Panc1 (cell line): ENCODE data around the gene TMOD3. TPM values are rescaled to one million over a fixed set of nuclear protein-coding genes. Genes with fewer than 3 reads are reported as not detected.

Experiments used
- ATAC-seq: fragments of 200-7000 bp; cut with Tn5 transposase; 2 replicates; pipeline ENCODE4 v1.9.1; 2020; ENCODE audit warnings: mild to moderate bottlenecking, moderate library complexity
- BruUV-seq: library from RNA; stranded (reverse); fragments of 400-500 nt; replicated peaks from 2 replicates; lab custom pipeline; 2021; lab: Mats Ljungman, UMichigan
- CTCF ChIA-PET: fragments of 300-600 bp; sonication (Branson Sonifier 250); formaldehyde crosslinking; loops from one replicate; lab custom pipeline; 2022; ENCODE audit warnings: antibody characterized with exemption; lab: Charles Lee
- POLR2A ChIA-PET: fragments of 300-600 bp; sonication (Branson Sonifier 250); formaldehyde crosslinking; loops from one replicate; lab custom pipeline; 2022; ENCODE audit warnings: antibody characterized with exemption; lab: Charles Lee
- DNase-seq: peaks from one replicate; pipeline ENCODE4 v3.0.0-alpha.2; 2010; ENCODE audit warnings: low read depth, low spot score
- H3K27ac ChIP-seq: 2 replicates; pipeline ENCODE4 v1.5.1; 2011; ENCODE audit warnings: mild to moderate bottlenecking, low read length, inconsistent platforms
- H3K27me3 ChIP-seq: fragments of 200-500 bp; sonication (Bioruptor generic); 2 replicates; pipeline ENCODE4 v1.6.0; 2014; ENCODE audit warnings: low read length, inconsistent platforms; ENCODE audit not compliant: control insufficient read depth, insufficient read depth
- H3K36me3 ChIP-seq: fragments of 200-500 bp; sonication (Bioruptor generic); 2 replicates; pipeline ENCODE4 v1.5.1; 2014; ENCODE audit warnings: inconsistent platforms, mild to moderate bottlenecking, low read length, moderate library complexity; ENCODE audit not compliant: control insufficient read depth, insufficient read depth
- H3K4me1 ChIP-seq: 2 replicates; pipeline ENCODE4 v1.5.1; 2011; ENCODE audit warnings: inconsistent platforms, mild to moderate bottlenecking, low read length, moderate library complexity; ENCODE audit not compliant: control insufficient read depth, insufficient read depth
- H3K4me3 ChIP-seq, 2 experiments: 2 replicates each; pipeline ENCODE4 v1.5.1; 2011 to 2012; ENCODE audit warnings: low read depth in 2 of 2, low read length in 2 of 2, mild to moderate bottlenecking in 2 of 2, inconsistent platforms in 1 of 2, moderate library complexity in 1 of 2
- H3K9me3 ChIP-seq: fragments of 200-500 bp; sonication (Bioruptor generic); 2 replicates; pipeline ENCODE4 v1.5.1; 2014; ENCODE audit warnings: low read depth, mild to moderate bottlenecking, inconsistent platforms, low read length, moderate library complexity; ENCODE audit not compliant: control insufficient read depth, insufficient read depth
- POLR2AphosphoS5 ChIP-seq: IDR thresholded peaks from 2 replicates; pipeline ENCODE4 v1.6.1; 2012; ENCODE audit warnings: mild to moderate bottlenecking, low read depth, low read length, moderate library complexity
- REST ChIP-seq, 2 experiments: IDR thresholded peaks; 2 replicates each; pipeline ENCODE4 v1.6.1; 2011 to 2012; ENCODE audit warnings: low read depth in 2 of 2, control low read depth in 1 of 2, low read length in 1 of 2, mild to moderate bottlenecking in 1 of 2, moderate library complexity in 1 of 2; ENCODE audit not compliant: insufficient read depth in 1 of 2
- SIN3A ChIP-seq: IDR thresholded peaks from 2 replicates; pipeline ENCODE4 v1.6.1; 2012; ENCODE audit warnings: low read depth, mild to moderate bottlenecking, low read length, moderate library complexity, borderline replicate concordance; ENCODE audit not compliant: insufficient read depth
- TCF7L2 ChIP-seq: IDR thresholded peaks from 2 replicates; pipeline ENCODE4 v1.6.1; 2011; ENCODE audit warnings: mild to moderate bottlenecking, low read depth, low read length, inconsistent platforms
- in situ Hi-C: cut with HindIII; loops from 2 replicates; pipeline ENCODE4 v1.10.0; 2016; ENCODE audit warnings: low sequenced_read_pairs, low pct_unique_long_range_greater_than_20kb
- intact Hi-C: fragments of 100-400 bp; cut with micrococcal nuclease; formaldehyde crosslinking; loops from one replicate; pipeline ENCODE4 v1.10.0; 2022; ENCODE audit not compliant: unreplicated experiment
- total RNA-seq: library from RNA; stranded (reverse); gene quantifications from one replicate; pipeline ENCODE4 v1.2.1, GENCODE V29; 2021; ENCODE audit not compliant: unreplicated experiment
- TF ChIP-seq, protein P1 (sequence below): fragments of 450-650 bp; IDR thresholded peaks from 2 replicates; pipeline ENCODE4 v1.5.1; 2017; ENCODE audit warnings: mild to moderate bottlenecking

TMOD3 gene
- total RNA-seq, 1 experiment from 2014 or later: 53.4 TPM

- peaks cover 20% of the 10 kb centered on the region for H3K4me1 ChIP-seq
- no TSS peak for BruUV-seq
These were observed 50.1 kb downstream of the TMOD3 start for GRCh38 chr15:51879555-51879954.

DNA sequence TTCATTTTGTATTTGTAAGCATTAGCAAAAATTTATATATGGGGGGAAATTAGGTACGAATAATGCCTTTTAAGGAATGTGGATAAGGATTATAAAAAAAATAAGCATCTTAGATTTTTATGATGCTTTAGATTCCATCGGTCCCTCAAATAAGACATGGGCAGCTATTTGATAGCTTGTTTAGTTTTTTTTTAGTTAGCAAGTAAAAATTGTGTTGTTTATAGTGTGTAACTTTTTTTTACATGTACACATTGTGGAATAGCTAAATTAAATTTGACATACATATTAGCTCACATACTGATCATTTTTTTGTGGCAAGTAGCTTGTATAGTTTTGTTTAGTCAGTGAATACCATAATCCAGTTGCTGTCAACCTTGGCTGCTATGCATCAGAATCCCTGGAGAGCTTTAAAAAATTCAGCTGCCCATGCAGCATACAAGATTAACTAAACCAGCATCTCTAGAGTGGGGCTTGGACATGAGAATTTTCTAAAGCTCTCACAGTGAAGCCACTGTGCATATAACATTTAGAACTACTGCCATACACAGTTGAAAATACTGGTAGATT is 53.9 kb downstream of the TMOD3 start:
- H3K27ac ChIP-seq: no peak overlapping the region
- no peaks in the 10 kb centered on the region for H3K36me3 ChIP-seq
- ChIA-PET CTCF (interaction anchor here (0.6 kb wide), 1 partner anchor 290 kb away, joined by 3 read pairs; no protein-coding TSS in a partner anchor), POLR2A (no interaction called here)
- no peak for ATAC-seq
- TF ChIP-seq TCF7L2: no peak
- DNase-seq: no peak
- in situ Hi-C loops: no loop called here
- no peaks in the 10 kb centered on the region for H3K27me3 ChIP-seq
- intact Hi-C loops: no loop called here
- no TSS peak for BruUV-seq
- H3K4me1 ChIP-seq: peaks cover 12% of the 10 kb centered on the region
- no peak overlapping the region for H3K4me3 ChIP-seq
- H3K9me3 ChIP-seq: no peaks in the 10 kb centered on the region

More at GRCh38 chr15:51879555-51879954, 50.1 kb downstream of the TMOD3 start:
- ChIA-PET CTCF (interaction anchor here (0.7 kb wide), 1 partner anchor 347 kb away, joined by 3 read pairs; no protein-coding TSS in a partner anchor), POLR2A (no interaction called here)
- intact Hi-C loops: no loop called here
- TF ChIP-seq SIN3A (no peak), POLR2AphosphoS5 (no peak), REST (IDR thresholded peaks at IDR 0.05; ENCODE audit: insufficient read depth in 1 of 2, low read depth in 2 of 2, low read length in 1 of 2) (no peak), TCF7L2 (no peak)
- TF ChIP-seq, protein P1, sequence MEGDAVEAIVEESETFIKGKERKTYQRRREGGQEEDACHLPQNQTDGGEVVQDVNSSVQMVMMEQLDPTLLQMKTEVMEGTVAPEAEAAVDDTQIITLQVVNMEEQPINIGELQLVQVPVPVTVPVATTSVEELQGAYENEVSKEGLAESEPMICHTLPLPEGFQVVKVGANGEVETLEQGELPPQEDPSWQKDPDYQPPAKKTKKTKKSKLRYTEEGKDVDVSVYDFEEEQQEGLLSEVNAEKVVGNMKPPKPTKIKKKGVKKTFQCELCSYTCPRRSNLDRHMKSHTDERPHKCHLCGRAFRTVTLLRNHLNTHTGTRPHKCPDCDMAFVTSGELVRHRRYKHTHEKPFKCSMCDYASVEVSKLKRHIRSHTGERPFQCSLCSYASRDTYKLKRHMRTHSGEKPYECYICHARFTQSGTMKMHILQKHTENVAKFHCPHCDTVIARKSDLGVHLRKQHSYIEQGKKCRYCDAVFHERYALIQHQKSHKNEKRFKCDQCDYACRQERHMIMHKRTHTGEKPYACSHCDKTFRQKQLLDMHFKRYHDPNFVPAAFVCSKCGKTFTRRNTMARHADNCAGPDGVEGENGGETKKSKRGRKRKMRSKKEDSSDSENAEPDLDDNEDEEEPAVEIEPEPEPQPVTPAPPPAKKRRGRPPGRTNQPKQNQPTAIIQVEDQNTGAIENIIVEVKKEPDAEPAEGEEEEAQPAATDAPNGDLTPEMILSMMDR: no peak
- ATAC-seq (no peak), DNase-seq (no peak)
- Histone ChIP-seq H3K9me3 (no peaks in the 10 kb centered on the region), H3K27me3 (no peaks in the 10 kb centered on the region), H3K27ac (no peak overlapping the region), H3K4me3 (no peak overlapping the region), H3K36me3 (no peaks in the 10 kb centered on the region)
- in situ Hi-C loops: no loop called here

DNA sequence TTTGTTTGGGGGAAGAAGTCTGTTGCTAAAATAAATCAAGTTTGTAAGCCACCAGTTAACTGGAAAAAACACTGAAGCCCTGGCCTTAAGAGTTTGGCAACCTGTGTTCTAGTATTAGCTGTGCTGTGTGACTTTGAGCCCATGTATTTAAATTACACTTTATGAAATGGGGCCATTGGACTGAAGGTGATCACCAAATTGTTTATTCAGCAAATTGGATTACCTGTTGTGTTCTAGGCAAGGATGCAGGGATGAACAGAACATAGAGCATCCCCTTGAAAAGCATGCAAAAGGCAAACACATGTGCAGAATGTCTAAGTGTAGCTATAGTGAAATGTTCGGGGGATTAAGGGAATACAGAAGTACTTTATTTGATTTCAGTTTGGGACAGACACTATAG is 54.6 kb downstream of the TMOD3 start:
- ATAC-seq: no peak
- DNase-seq: no peak
- Histone ChIP-seq H3K27me3 (no peaks in the 10 kb centered on the region), H3K4me1 (peaks cover 5% of the 10 kb centered on the region), H3K4me3 (no peak overlapping the region), H3K9me3 (no peaks in the 10 kb centered on the region), H3K36me3 (peaks cover under 1% of the 10 kb centered on the region; the same call in 1 of the 2 replicates), H3K27ac (no peak overlapping the region)
- ChIA-PET POLR2A (no interaction called here), CTCF (interaction anchor here (0.6 kb wide), 1 partner anchor 289 kb away, joined by 3 read pairs; no protein-coding TSS in a partner anchor)
- TF ChIP-seq POLR2AphosphoS5 (no peak), SIN3A (no peak), TCF7L2 (no peak), REST (IDR thresholded peaks at IDR 0.05; ENCODE audit: insufficient read depth in 1 of 2, low read depth in 2 of 2, low read length in 1 of 2) (no peak)
- TF ChIP-seq, protein P1: no peak
- intact Hi-C loops: no loop called here
- in situ Hi-C loops: no loop called here
- no TSS peak for BruUV-seq
